Upper lobe of left lung (tissue), 6 donors: Measurements from ENCODE around the gene MLC1. TPM values are rescaled to one million over a fixed set of nuclear protein-coding genes. Genes with fewer than 3 reads are reported as not detected.

Source experiments
- ATAC-seq, 2 donors: fragments of 200-7000 bp; cut with Tn5 transposase; one replicate each; pipeline ENCODE4 v1.9.1; 2022; ENCODE audit warnings: mild to moderate bottlenecking in 2 of 2, moderate library complexity in 2 of 2; ENCODE audit not compliant: low FRiP score in 2 of 2
- DNase-seq, 2 donors: peaks; one replicate each; pipeline ENCODE4 v3.0.0-alpha.2; 2019 to 2020
- H3K27ac ChIP-seq, 4 donors: fragments of 200-600 bp; sonication (generic); one replicate each; pipeline ENCODE4 v1.5.1; 2016 to 2019
- H3K27me3 ChIP-seq, 4 donors: fragments of 200-600 bp; sonication (generic); one replicate each; pipeline ENCODE4 v1.5.1; 2017 to 2019
- H3K36me3 ChIP-seq, 4 donors: fragments of 200-600 bp; sonication (generic); one replicate each; pipeline ENCODE4 v1.5.1; 2016 to 2019
- H3K4me1 ChIP-seq, 4 donors: fragments of 200-600 bp; sonication (generic); one replicate each; pipeline ENCODE4 v1.5.1; 2018 to 2019
- H3K4me3 ChIP-seq, 4 donors: fragments of 200-600 bp; sonication (generic); one replicate each; pipeline ENCODE4 v1.5.1; 2017 to 2019; ENCODE audit warnings: mild to moderate bottlenecking in 2 of 4, moderate library complexity in 1 of 4
- H3K9me3 ChIP-seq, 4 donors: fragments of 200-600 bp; sonication (generic); one replicate each; pipeline ENCODE4 v1.5.1; 2018 to 2019
- EP300 ChIP-seq, 4 donors: sonication (generic); formaldehyde crosslinking; IDR thresholded peaks; one replicate each; pipeline ENCODE4 v1.5.1; 2017; ENCODE audit warnings: antibody characterized with exemption in 4 of 4, control low read depth in 2 of 4
- POLR2A ChIP-seq, 4 donors: fragments of 450-650 bp; IDR thresholded peaks; one replicate each; pipeline ENCODE4 v1.5.1; 2016 to 2017; ENCODE audit warnings: antibody characterized with exemption in 4 of 4, mild to moderate bottlenecking in 2 of 4
- POLR2AphosphoS5 ChIP-seq, 2 donors: sonication (generic); formaldehyde crosslinking; IDR thresholded peaks; one replicate each; pipeline ENCODE4 v1.5.1; 2017; ENCODE audit warnings: antibody characterized with exemption in 2 of 2
- WGBS, 2 donors: methylation state at CpG; one replicate each; pipeline ENCODE4 v1.1.5; 2017 to 2018; 5-methylcytosine and 5-hydroxymethylcytosine counted together
- total RNA-seq, 6 donors: library from RNA; depleted of rRNA in 4 of 6; stranded (reverse); fragments of >200 nt in 4 of 6; gene quantifications; one replicate each; pipeline versions ENCODE4 v1.1.0 to v1.2.1, GENCODE V29; 2016 to 2021
- TF ChIP-seq, protein P1 (sequence below), 6 experiments: fragments of 450-650 bp in 4 of 6; fragments of 200-600 bp in 2 of 6; sonication (generic) in 2 of 6; IDR thresholded peaks; one replicate each; pipeline ENCODE4 v1.5.1; 2016 to 2019; ENCODE audit warnings: antibody characterized with exemption in 6 of 6
- donor health status: DM: no; HTN: no; CAD: no; lungs with moderate emphysema.
- donor health status: DM: no; HTN: yes; CAD: no; lungs with severe emphysema.

The MLC1 gene
- total RNA-seq: 1 to 10 TPM in 4 of 6 donors, under 1 TPM in 2; 0.78 to 3.1 (median 1.2) TPM

DNA sequence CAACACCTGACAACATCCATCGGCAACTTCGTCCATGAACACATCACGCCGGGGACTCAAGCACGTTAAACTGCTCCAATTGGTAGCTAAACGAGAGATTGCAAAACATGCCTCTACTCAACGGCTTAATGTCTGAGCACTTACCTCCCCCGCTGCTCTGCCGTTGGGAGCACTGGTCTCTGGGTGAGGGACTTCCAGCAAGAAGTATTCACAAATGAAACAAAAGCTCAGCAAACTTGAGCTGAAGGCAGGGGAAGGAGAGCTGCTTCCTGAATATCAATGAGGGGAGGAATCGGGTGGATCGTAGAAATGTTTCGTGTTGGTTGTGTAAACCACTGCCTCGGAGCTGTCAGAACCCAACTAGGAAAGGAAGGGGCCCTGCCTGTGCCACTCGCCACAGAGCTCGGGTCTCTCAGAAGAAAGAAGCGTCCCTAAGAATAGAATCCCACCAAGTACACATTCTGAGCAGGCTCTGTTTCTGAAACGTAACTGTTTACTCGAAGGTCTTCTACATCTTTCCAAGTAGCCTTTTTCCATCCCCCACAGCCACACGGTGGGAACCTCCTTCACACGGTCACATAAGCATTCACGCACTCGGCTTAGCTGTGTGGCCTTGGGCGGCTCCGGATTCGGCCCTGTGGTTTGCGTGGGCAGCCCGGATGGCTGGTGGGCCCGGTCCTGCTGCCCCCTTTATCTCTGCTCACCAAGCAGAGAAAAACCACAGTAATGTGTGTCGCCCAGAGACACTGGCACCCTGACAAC, at the start of gene MLC1:
Gene MLC1, minus strand, starts transcription at position 216 of the 762 bp plus-strand sequence. CDS start 524 bp downstream, outside the sequence.
- Histone ChIP-seq H3K27ac (no peak within 1 kb of the TSS), H3K4me3 (peak within 1 kb of the TSS in 1 of 4 donors; percentile 20)
- ATAC-seq: no peak

DNA sequence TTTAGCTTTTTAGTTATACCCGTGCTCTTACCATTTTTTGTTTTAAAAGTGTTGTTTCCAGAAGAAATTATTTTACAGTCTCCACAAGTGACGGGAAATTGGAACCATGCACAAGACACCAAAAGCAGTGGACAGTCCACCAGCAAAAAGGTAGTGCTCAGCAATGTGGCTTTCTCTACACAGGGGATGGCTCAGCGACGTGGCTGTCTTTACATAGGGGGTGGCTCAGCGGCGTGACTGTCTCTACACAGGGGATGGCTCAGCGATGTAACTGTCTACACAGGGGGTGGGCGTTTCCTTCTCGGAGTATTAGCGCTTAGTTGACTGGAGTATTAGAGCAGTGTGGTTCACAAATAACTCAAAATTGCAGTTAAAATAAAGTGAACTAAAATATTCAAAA, 49.3 kb upstream of the MLC1 start:
- Histone ChIP-seq H3K4me3 (no peak overlapping the region), H3K4me1 (peaks cover 0 to 3% (median 0%) of the 10 kb centered on the region in 4 donors), H3K36me3 (no peaks in the 10 kb centered on the region), H3K27me3 (no peaks in the 10 kb centered on the region), H3K27ac (no peak overlapping the region), H3K9me3 (no peaks in the 10 kb centered on the region)
- 86 to 91% methylated on average over 10 of the region's 10 CpGs for WGBS, 2 donors
- no peak for TF ChIP-seq EP300 (IDR thresholded peaks at IDR 0.05)
- TF ChIP-seq, protein P1, sequence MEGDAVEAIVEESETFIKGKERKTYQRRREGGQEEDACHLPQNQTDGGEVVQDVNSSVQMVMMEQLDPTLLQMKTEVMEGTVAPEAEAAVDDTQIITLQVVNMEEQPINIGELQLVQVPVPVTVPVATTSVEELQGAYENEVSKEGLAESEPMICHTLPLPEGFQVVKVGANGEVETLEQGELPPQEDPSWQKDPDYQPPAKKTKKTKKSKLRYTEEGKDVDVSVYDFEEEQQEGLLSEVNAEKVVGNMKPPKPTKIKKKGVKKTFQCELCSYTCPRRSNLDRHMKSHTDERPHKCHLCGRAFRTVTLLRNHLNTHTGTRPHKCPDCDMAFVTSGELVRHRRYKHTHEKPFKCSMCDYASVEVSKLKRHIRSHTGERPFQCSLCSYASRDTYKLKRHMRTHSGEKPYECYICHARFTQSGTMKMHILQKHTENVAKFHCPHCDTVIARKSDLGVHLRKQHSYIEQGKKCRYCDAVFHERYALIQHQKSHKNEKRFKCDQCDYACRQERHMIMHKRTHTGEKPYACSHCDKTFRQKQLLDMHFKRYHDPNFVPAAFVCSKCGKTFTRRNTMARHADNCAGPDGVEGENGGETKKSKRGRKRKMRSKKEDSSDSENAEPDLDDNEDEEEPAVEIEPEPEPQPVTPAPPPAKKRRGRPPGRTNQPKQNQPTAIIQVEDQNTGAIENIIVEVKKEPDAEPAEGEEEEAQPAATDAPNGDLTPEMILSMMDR (IDR thresholded peaks at IDR 0.05): no peak
- TF ChIP-seq POLR2A (IDR thresholded peaks at IDR 0.05): no peak
- TF ChIP-seq POLR2AphosphoS5 (IDR thresholded peaks at IDR 0.05): no peak
- DNase-seq: no peak
- ATAC-seq: no peak

More for the DNA sequence above, at the start of gene MLC1:
- Histone ChIP-seq H3K9me3 (peaks cover 0 to 10% (median 0%) of the 10 kb centered on the region in 4 donors), H3K36me3 (no peaks in the 10 kb centered on the region), H3K27me3 (no peaks in the 10 kb centered on the region), H3K4me1 (peaks cover 0 to 10% (median 0%) of the 10 kb centered on the region in 4 donors)
- no peak for DNase-seq
- TF ChIP-seq EP300 (IDR thresholded peaks at IDR 0.05): no peak
- no peak for TF ChIP-seq POLR2A (IDR thresholded peaks at IDR 0.05)
- TF ChIP-seq, protein P1 (IDR thresholded peaks at IDR 0.05): no peak
- no peak for TF ChIP-seq POLR2AphosphoS5 (IDR thresholded peaks at IDR 0.05)
- 38 to 42% methylated on average over 27 to 29 of the region's 29 CpGs for WGBS, 2 donors

DNA sequence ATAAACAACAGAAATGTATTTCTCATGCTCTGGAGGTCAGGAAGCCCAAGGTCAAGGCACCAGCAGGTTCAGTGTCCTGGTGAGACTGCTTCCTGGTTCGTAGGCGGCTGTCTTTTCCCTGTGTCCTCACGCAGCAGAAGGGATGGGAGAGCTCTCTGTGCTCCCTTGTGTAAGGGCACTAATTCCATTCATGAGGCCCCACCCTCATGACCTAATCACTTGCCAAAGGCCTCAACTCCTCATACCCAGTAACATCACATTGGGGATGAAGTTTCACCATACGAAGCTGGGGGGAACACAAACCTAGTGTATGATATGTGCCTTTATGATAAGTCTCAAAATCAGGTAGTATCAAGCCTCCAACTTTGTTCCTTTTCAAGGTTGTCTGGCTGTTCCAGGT, 46.7 kb upstream of the MLC1 start:
- DNase-seq (no peak), ATAC-seq (no peak)
- H3K4me1 ChIP-seq: peaks cover 0 to 3% (median 0%) of the 10 kb centered on the region in 4 donors
- H3K4me3 ChIP-seq: no peak overlapping the region
- no peaks in the 10 kb centered on the region for H3K9me3 ChIP-seq
- no peaks in the 10 kb centered on the region for H3K36me3 ChIP-seq
- TF ChIP-seq, protein P1 (IDR thresholded peaks at IDR 0.05): no peak
- no peak for TF ChIP-seq POLR2AphosphoS5 (IDR thresholded peaks at IDR 0.05)
- no peak for TF ChIP-seq EP300 (IDR thresholded peaks at IDR 0.05)
- TF ChIP-seq POLR2A (IDR thresholded peaks at IDR 0.05): no peak
- WGBS, 2 donors: 91 to 92% methylated on average over 4 of the region's 4 CpGs
- no peaks in the 10 kb centered on the region for H3K27me3 ChIP-seq
- H3K27ac ChIP-seq: no peak overlapping the region

DNA sequence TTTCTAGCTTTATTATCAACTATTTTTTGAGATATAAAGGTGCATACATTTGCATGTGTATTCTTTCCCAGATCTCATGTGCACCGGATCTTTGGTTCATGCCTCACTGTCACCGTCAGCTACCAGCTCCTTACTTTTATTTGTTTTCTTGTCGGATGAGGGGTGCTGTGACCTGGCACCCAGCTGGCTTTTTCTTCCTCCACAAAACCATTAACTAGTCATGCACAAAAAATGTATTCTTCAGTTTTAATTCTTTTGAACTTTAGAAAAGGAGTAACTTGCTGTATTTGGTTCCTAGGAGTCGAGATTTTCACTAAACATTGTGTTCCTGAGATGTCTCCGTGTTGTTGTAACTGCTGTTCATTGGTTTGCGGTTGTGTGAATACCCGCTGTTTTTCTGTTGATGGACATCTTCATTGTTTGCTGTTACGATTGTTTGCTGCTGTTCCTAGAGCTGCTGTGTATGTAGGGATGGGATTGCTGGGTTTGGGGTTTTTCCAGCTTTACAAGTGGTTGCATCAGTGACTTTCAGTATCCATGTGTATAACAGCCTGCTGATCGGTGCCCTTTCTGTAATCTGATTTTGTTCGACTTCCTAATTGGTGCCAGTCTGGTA, 44.0 kb upstream of the MLC1 start:
- Histone ChIP-seq H3K27ac (no peak overlapping the region), H3K36me3 (no peaks in the 10 kb centered on the region), H3K4me1 (no peaks in the 10 kb centered on the region), H3K27me3 (no peaks in the 10 kb centered on the region), H3K4me3 (no peak overlapping the region), H3K9me3 (no peaks in the 10 kb centered on the region)
- TF ChIP-seq, protein P1 (IDR thresholded peaks at IDR 0.05): no peak
- TF ChIP-seq POLR2A (IDR thresholded peaks at IDR 0.05): no peak
- TF ChIP-seq POLR2AphosphoS5 (IDR thresholded peaks at IDR 0.05): no peak
- no peak for TF ChIP-seq EP300 (IDR thresholded peaks at IDR 0.05)
- DNase-seq (no peak), ATAC-seq (no peak)
- WGBS, 2 donors: 85% methylated on average over 10 of the region's 10 CpGs
